ENCODE data around the gene ROM1. TPM values are rescaled to one million over a fixed set of nuclear protein-coding genes. Genes with fewer than 3 reads are reported as not detected.
A peak's percentile ranks its signal among the peaks of the same experiment; 100 is the strongest.

ROM1 gene
- total RNA-seq, 1 donor from 2014 or later = 1.5 TPM

GRCh38 chr11:62588966-62589637 is 24.0 kb upstream of the ROM1 start:
- no peak for DNase-seq

GRCh38 chr11:62591448-62592145 is 21.5 kb upstream of the ROM1 start, which contains the start of gene TUT1:
TUT1 (minus strand) TSS chr11:62591523; CDS start chr11:62591485, 38 bp downstream.
- peak; percentile 99 for DNase-seq

GRCh38 chr11:62592146-62592815 is 20.8 kb upstream of the ROM1 start:
- DNase-seq = no peak

GRCh38 chr11:62592989-62593421 is 20.1 kb upstream of the ROM1 start:
- no peak for DNase-seq

GRCh38 chr11:62593434-62594044 is 19.5 kb upstream of the ROM1 start:
- DNase-seq = no peak

GRCh38 chr11:62595124-62595523 is 17.9 kb upstream of the ROM1 start:
- no peak for DNase-seq

- DNase-seq = peak; percentile 98
Measured at GRCh38 chr11:62599069-62599696, 13.9 kb upstream of the ROM1 start.

GRCh38 chr11:62599901-62600300 is 13.2 kb upstream of the ROM1 start:
- DNase-seq = no peak

- DNase-seq = no peak
Measured at GRCh38 chr11:62600367-62601121, 12.5 kb upstream of the ROM1 start.

- no peak for DNase-seq
Measured at GRCh38 chr11:62601122-62601371, 12.0 kb upstream of the ROM1 start.

GRCh38 chr11:62601372-62602140 is 11.5 kb upstream of the ROM1 start, which contains the start of gene MTA2:
MTA2 (minus strand) TSS chr11:62601865; CDS start chr11:62601450, 415 bp downstream.
- DNase-seq = peak; percentile 99

- DNase-seq = peak; percentile 57
Measured at GRCh38 chr11:62602141-62603071, 10.7 kb upstream of the ROM1 start.

- DNase-seq = peak; percentile 28
Measured at GRCh38 chr11:62603072-62603408, 10.0 kb upstream of the ROM1 start.

- DNase-seq = no peak
Measured at GRCh38 chr11:62603776-62604299, 9.2 kb upstream of the ROM1 start.

GRCh38 chr11:62604460-62605120 is 8.5 kb upstream of the ROM1 start:
- DNase-seq = no peak

GRCh38 chr11:62605467-62605866 is 7.6 kb upstream of the ROM1 start:
- no peak for DNase-seq

- no peak for DNase-seq
Measured at GRCh38 chr11:62605902-62606301, 7.2 kb upstream of the ROM1 start.

GRCh38 chr11:62607714-62608113 is 5.3 kb upstream of the ROM1 start:
- no peak for DNase-seq

GRCh38 chr11:62608776-62609175 is 4.3 kb upstream of the ROM1 start:
- no peak for DNase-seq

All from skin of body (tissue), 2 donors.